HCT116 (cell line): Measurements from ENCODE around the gene CNPPD1. TPM values are rescaled to one million over a fixed set of nuclear protein-coding genes. Genes with fewer than 3 reads are reported as not detected.

ENCODE experiments used
- ATAC-seq: fragments of 200-7000 bp; cut with Tn5 transposase; 2 replicates; pipeline ENCODE4 v1.9.1; 2020; ENCODE audit warnings: mild to moderate bottlenecking, moderate library complexity
- BruUV-seq: library from RNA; stranded (reverse); fragments of 400-500 nt; replicated peaks from 2 replicates; lab custom pipeline; 2021; lab: Mats Ljungman, UMichigan
- CTCF ChIA-PET: fragments of 300-600 bp; sonication (Branson Sonifier 250); formaldehyde crosslinking; loops from one replicate; lab custom pipeline; 2021; ENCODE audit warnings: antibody characterized with exemption; lab: Charles Lee
- POLR2A ChIA-PET: fragments of 300-600, 350-600 bp; sonication (Branson Sonifier 250); formaldehyde crosslinking; loops from one replicate; lab custom pipeline; 2021; ENCODE audit warnings: antibody characterized with exemption; lab: Charles Lee
- RAD21 ChIA-PET, 2 experiments: fragments of 300-600 bp; sonication (Branson Sonifier 250); formaldehyde crosslinking; loops; one replicate each; lab custom pipeline; 2023; ENCODE audit warnings: low total read pairs in 2 of 2; ENCODE audit not compliant: uncharacterized antibody in 2 of 2, unreplicated experiment in 2 of 2, low non-redundant PET in 1 of 2; lab: Charles Lee
- DNase-seq: peaks from one replicate; pipeline ENCODE4 v3.0.0-alpha.2; 2010; ENCODE audit warnings: low read depth, low spot score
- H2AFZ ChIP-seq: fragments of 200-600 bp; shearing (Covaris generic), sonication (generic); 2 replicates; pipeline ENCODE4 v1.6.1; 2017; ENCODE audit warnings: low read depth, mixed run types, mixed read lengths, antibody characterized with exemption, low read length; ENCODE audit not compliant: poor library complexity, severe bottlenecking
- H3K27ac ChIP-seq: 2 replicates; pipeline ENCODE4 v1.5.1; 2012; ENCODE audit warnings: low read depth, low read length
- H3K27me3 ChIP-seq: fragments of 200-600 bp; sonication (generic); 2 replicates; pipeline ENCODE4 v1.6.1; 2016; ENCODE audit warnings: mixed run types, low read length, mixed read lengths; ENCODE audit not compliant: insufficient read depth
- H3K36me3 ChIP-seq, 2 experiments: fragments of 200-500 bp in 1 of 2; fragments of 200-600 bp in 1 of 2; sonication (Bioruptor generic) in 1 of 2; sonication (generic) in 1 of 2; 2 replicates each; pipeline versions ENCODE4 v1.5.1 to v1.6.1; 2014 to 2016; ENCODE audit warnings: low read length in 2 of 2, inconsistent platforms in 1 of 2, mixed read lengths in 1 of 2, mixed run types in 1 of 2; ENCODE audit not compliant: insufficient read depth in 2 of 2, control insufficient read depth in 1 of 2
- H3K4me1 ChIP-seq, 2 experiments: fragments of 200-600 bp in 1 of 2; sonication (generic) in 1 of 2; 2 replicates each; pipeline versions ENCODE4 v1.5.1 to v1.6.1; 2012 to 2017; ENCODE audit warnings: low read length in 2 of 2, inconsistent platforms in 1 of 2, mild to moderate bottlenecking in 1 of 2, mixed read lengths in 1 of 2, mixed run types in 1 of 2, moderate library complexity in 1 of 2; ENCODE audit not compliant: insufficient read depth in 2 of 2, control insufficient read depth in 1 of 2
- H3K4me2 ChIP-seq: fragments of 200-600 bp; sonication (generic); 2 replicates; pipeline ENCODE4 v1.6.1; 2017; ENCODE audit warnings: mixed run types, low read length, mixed read lengths
- H3K4me3 ChIP-seq, 2 experiments: fragments of 200-600 bp in 1 of 2; sonication (generic) in 1 of 2; replicated peaks in 1 of 2; 2 replicates each; pipeline ENCODE4 v1.5.1; 2011 to 2016; ENCODE audit warnings: low read length in 2 of 2, control low read depth in 1 of 2, low read depth in 1 of 2, mild to moderate bottlenecking in 1 of 2, mixed read lengths in 1 of 2, mixed run types in 1 of 2
- H3K79me2 ChIP-seq: fragments of 200-600 bp; sonication (generic); 2 replicates; pipeline ENCODE4 v1.6.1; 2017; ENCODE audit warnings: mild to moderate bottlenecking, mixed run types, low read length, moderate library complexity, mixed read lengths; ENCODE audit not compliant: insufficient read depth
- H3K9ac ChIP-seq: fragments of 200-600 bp; sonication (generic); 2 replicates; pipeline ENCODE4 v1.6.1; 2016; ENCODE audit warnings: low read length, mixed read lengths
- H3K9me2 ChIP-seq: fragments of 200-600 bp; sonication (generic), shearing (Covaris generic); 2 replicates; pipeline ENCODE4 v1.6.1; 2017; ENCODE audit warnings: mixed run types, mild to moderate bottlenecking, moderate library complexity; ENCODE audit not compliant: insufficient read depth
- H3K9me3 ChIP-seq, 2 experiments: fragments of 200-500 bp in 1 of 2; fragments of 200-600 bp in 1 of 2; sonication (Bioruptor generic) in 1 of 2; sonication (generic) in 1 of 2; 2 replicates each; pipeline ENCODE4 v1.6.1; 2014 to 2017; ENCODE audit warnings: low read length in 2 of 2, mixed read lengths in 2 of 2, inconsistent platforms in 1 of 2, low read depth in 1 of 2, mild to moderate bottlenecking in 1 of 2, mixed run types in 1 of 2, moderate library complexity in 1 of 2; ENCODE audit not compliant: control insufficient read depth in 1 of 2, insufficient read depth in 1 of 2
- H4K20me1 ChIP-seq: fragments of 200-600 bp; sonication (generic), shearing (Covaris generic); 2 replicates; pipeline ENCODE4 v1.6.1; 2017; ENCODE audit warnings: mixed run types, mild to moderate bottlenecking, moderate library complexity; ENCODE audit not compliant: insufficient read depth
- CBX3 ChIP-seq: IDR thresholded peaks from 2 replicates; pipeline ENCODE4 v1.6.1; 2012; ENCODE audit warnings: low read depth
- JUND ChIP-seq: IDR thresholded peaks from 2 replicates; pipeline ENCODE4 v1.6.1; 2012
- POLR2AphosphoS5 ChIP-seq: IDR thresholded peaks from 2 replicates; pipeline ENCODE4 v1.6.1; 2011; ENCODE audit warnings: mild to moderate bottlenecking, low read depth, low read length, moderate library complexity
- SRF ChIP-seq: IDR thresholded peaks from 2 replicates; pipeline ENCODE4 v1.6.1; 2012; ENCODE audit warnings: low read depth
- TCF7L2 ChIP-seq: IDR thresholded peaks from 2 replicates; pipeline ENCODE4 v1.7.0; 2011; ENCODE audit warnings: borderline replicate concordance, inconsistent platforms; ENCODE audit not compliant: insufficient read depth, insufficient read length; ENCODE audit errors: extremely low read depth
- YY1 ChIP-seq: IDR thresholded peaks from 2 replicates; pipeline ENCODE4 v1.6.1; 2011; ENCODE audit warnings: low read length, low read depth, moderate library complexity, mild to moderate bottlenecking; ENCODE audit not compliant: insufficient replicate concordance; ENCODE audit errors: extremely low read depth
- ZFX ChIP-seq: fragments of 450-650 bp; IDR thresholded peaks from 2 replicates; pipeline ENCODE4 v1.6.1; 2017
- intact Hi-C: fragments of 100-400 bp; cut with micrococcal nuclease; formaldehyde crosslinking; loops from 2 replicates; pipeline ENCODE4 v1.10.0; 2022
- total RNA-seq: library from RNA; stranded (reverse); gene quantifications from one replicate; pipeline ENCODE4 v1.2.1, GENCODE V29; 2021; ENCODE audit not compliant: unreplicated experiment
- TF ChIP-seq, protein P1 (sequence below): IDR thresholded peaks from 2 replicates; pipeline ENCODE4 v1.6.1; 2012; ENCODE audit warnings: low read depth
- TF ChIP-seq, protein P2 (sequence below): IDR thresholded peaks from 2 replicates; pipeline ENCODE4 v1.6.1; 2012

The CNPPD1 gene
- total RNA-seq, 1 experiment from 2014 or later: 41.9 TPM

DNA sequence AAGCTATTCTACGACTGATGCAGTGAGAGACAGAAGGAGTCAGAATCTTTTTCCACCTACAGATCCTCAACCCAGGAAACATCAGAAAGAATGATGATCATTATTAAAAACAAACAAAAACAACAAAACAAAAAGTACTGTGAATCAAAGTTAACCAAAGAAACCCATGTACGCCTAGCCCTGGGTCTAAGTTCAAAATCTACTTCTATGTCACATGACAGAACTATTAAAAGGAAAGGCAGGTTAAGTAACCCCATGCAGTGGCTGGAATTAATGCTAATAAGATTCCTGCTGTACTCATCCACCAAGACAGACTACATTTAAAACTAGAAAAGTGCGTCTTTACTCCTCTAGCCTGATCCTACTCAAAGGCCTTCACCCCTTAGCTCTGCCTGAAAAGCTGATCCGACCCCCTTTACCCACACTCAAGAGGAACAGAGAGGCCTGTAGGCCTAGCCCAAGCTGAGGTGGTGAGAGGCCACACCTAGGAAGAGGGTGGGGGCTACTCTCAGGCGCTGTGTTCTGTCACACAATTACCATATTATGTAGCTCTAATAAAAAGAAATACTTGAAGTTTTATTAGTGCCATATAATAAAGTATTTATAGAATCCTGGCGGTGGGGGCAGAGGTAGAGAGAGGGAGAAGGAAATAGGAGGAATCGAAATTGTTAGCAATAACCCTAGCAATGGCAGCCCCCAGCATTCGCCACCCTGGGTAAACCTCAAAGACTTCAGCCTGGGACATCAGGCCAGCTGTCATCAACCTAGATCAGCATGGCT lies 53.2 kb downstream of the CNPPD1 start (continued):
- no peak for TF ChIP-seq POLR2AphosphoS5

DNA sequence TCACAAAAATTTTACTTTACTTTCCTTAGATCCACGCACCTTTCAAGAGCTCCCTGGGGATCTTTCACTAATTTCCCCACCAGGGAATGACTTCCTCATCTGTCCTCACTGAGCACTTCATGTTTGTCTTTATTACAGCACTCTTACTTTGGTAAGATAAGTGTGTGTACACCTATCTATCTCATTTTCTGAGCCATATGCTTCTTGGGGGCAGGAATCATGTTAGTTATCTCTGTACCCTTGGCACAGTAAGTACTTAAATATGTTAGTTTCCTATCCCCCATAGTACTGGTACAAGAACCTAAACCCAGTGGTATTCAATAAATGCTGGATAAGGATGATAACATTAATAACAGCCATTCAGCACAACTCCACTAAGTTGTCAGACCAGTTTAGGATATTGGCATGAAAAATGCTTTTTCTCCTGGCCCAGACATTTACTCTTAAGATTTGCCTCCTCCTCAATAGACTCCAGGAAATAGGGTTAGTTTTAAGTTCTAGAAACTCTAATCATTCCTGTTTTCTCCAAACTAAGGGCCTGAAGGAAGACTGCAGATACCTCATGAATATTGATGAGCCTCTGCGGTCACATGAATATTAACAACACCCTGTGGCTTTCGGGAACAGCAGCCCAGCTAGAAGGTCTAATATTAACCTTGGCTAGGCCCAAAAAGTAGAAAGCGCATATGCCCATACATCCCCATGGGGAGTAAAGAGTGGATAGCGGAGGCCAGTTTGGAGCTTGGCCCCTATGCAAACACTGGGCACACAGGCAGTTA lies 54.3 kb downstream of the CNPPD1 start:
- ATAC-seq: no peak
- no peaks in the 10 kb centered on the region for H3K36me3 ChIP-seq
- ChIA-PET CTCF (interaction anchor here (0.8 to 5.6 kb wide), 9 partner anchors 19 to 93 kb away, joined by 3 to 42 read pairs (median 7); no protein-coding TSS in a partner anchor), RAD21 (interaction anchor here in 1 of 2 experiments (1.5 kb wide), 1 partner anchor 93 kb away, joined by 4 read pairs; no protein-coding TSS in a partner anchor), POLR2A (no interaction called here)
- H2AFZ ChIP-seq: no peak overlapping the region
- intact Hi-C loops: no loop called here
- H3K4me3 ChIP-seq: no peak overlapping the region
- BruUV-seq: no TSS peak
- TF ChIP-seq, protein P1, sequence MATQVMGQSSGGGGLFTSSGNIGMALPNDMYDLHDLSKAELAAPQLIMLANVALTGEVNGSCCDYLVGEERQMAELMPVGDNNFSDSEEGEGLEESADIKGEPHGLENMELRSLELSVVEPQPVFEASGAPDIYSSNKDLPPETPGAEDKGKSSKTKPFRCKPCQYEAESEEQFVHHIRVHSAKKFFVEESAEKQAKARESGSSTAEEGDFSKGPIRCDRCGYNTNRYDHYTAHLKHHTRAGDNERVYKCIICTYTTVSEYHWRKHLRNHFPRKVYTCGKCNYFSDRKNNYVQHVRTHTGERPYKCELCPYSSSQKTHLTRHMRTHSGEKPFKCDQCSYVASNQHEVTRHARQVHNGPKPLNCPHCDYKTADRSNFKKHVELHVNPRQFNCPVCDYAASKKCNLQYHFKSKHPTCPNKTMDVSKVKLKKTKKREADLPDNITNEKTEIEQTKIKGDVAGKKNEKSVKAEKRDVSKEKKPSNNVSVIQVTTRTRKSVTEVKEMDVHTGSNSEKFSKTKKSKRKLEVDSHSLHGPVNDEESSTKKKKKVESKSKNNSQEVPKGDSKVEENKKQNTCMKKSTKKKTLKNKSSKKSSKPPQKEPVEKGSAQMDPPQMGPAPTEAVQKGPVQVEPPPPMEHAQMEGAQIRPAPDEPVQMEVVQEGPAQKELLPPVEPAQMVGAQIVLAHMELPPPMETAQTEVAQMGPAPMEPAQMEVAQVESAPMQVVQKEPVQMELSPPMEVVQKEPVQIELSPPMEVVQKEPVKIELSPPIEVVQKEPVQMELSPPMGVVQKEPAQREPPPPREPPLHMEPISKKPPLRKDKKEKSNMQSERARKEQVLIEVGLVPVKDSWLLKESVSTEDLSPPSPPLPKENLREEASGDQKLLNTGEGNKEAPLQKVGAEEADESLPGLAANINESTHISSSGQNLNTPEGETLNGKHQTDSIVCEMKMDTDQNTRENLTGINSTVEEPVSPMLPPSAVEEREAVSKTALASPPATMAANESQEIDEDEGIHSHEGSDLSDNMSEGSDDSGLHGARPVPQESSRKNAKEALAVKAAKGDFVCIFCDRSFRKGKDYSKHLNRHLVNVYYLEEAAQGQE: no peak
- TF ChIP-seq TCF7L2 (no peak), ZFX (no peak), CBX3 (no peak), SRF (no peak), JUND (no peak), YY1 (no peak)
- TF ChIP-seq, protein P2, sequence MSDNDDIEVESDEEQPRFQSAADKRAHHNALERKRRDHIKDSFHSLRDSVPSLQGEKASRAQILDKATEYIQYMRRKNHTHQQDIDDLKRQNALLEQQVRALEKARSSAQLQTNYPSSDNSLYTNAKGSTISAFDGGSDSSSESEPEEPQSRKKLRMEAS: no peak
- no peak overlapping the region for H3K27ac ChIP-seq
- DNase-seq: no peak
- no peak overlapping the region for H3K9ac ChIP-seq
- no peaks in the 10 kb centered on the region for H3K9me2 ChIP-seq
- no peaks in the 10 kb centered on the region; the same call in 1 of the 2 replicates for H3K27me3 ChIP-seq
- peaks cover 22 to 27% of the 10 kb centered on the region in 2 experiments for H3K4me1 ChIP-seq
- no peaks in the 10 kb centered on the region for H4K20me1 ChIP-seq
- H3K9me3 ChIP-seq: no peaks in the 10 kb centered on the region
- no peak overlapping the region for H3K4me2 ChIP-seq
- H3K79me2 ChIP-seq: no peaks in the 10 kb centered on the region

Other genes starting within 250 kb of the CNPPD1 start
- 0.44 TPM for gene CDK5R2, start 217.3 kb downstream of the CNPPD1 start, total RNA-seq
- gene FEV, start 191.7 kb downstream of the CNPPD1 start, total RNA-seq: not detected
- gene CRYBA2, start 183.5 kb downstream of the CNPPD1 start, total RNA-seq: not detected
- gene CFAP65, start 135.4 kb downstream of the CNPPD1 start, total RNA-seq: 0.52 TPM
- 0.17 TPM for gene IHH, start 116.0 kb downstream of the CNPPD1 start, total RNA-seq
- 16.4 TPM for gene NHEJ1, start 16.1 kb downstream of the CNPPD1 start, total RNA-seq
- gene SLC23A3, start 6.9 kb downstream of the CNPPD1 start, total RNA-seq: 4.8 TPM
- gene RETREG2, start 1.4 kb upstream of the CNPPD1 start, total RNA-seq: 63.7 TPM
- 31.4 TPM for gene ZFAND2B, start 29.9 kb upstream of the CNPPD1 start, total RNA-seq
- 24.5 TPM for gene ABCB6, start 42.0 kb upstream of the CNPPD1 start, total RNA-seq
- gene ATG9A, start 52.7 kb upstream of the CNPPD1 start, total RNA-seq: 51.8 TPM
- gene ANKZF1, start 52.9 kb upstream of the CNPPD1 start, total RNA-seq: 64.7 TPM
- gene GLB1L, start 68.5 kb upstream of the CNPPD1 start, total RNA-seq: 6.6 TPM
- gene STK16, start 68.6 kb upstream of the CNPPD1 start, total RNA-seq: 31.4 TPM
- gene TUBA4B, start 76.3 kb upstream of the CNPPD1 start, total RNA-seq: not detected
- 32.7 TPM for gene TUBA4A, start 77.0 kb upstream of the CNPPD1 start, total RNA-seq
- gene DNAJB2, start 102.4 kb upstream of the CNPPD1 start, total RNA-seq: 36.2 TPM
- not detected for gene PTPRN, start 132.5 kb upstream of the CNPPD1 start, total RNA-seq
- not detected for gene RESP18, start 155.8 kb upstream of the CNPPD1 start, total RNA-seq
- 80.1 TPM for gene DNPEP, start 211.0 kb upstream of the CNPPD1 start, total RNA-seq
- gene DES, start 241.5 kb upstream of the CNPPD1 start, total RNA-seq: 4.2 TPM